ENCODE results near the gene TAF13. TPM values are rescaled to one million over a fixed set of nuclear protein-coding genes. Genes with fewer than 3 reads are reported as not detected.

The TAF13 gene
- total and polyA plus RNA-seq, 9 of the 15 experiments (the other 6 are each of a cell fraction or from before 2014, with no cell fraction given), result 14.9 to 77.2 (median 38.7) TPM

DNA sequence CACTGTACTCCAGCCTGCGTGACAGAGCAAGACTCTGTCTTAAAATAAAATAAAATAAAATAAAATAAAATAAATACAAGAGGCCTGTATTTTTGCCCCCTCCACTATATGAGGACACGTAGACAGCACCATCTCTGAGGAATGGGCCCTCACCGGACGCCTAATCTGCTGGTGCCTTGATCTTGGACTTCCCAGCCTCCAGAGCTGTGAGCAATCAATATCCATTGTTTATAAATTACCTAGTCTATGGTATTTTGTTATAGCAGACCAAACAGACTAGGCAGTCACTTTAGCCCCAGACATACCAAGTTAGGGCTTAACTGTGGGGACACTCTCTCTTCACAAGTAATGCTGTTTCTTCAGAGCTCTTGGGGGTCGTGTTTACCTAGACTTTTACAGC, 44.6 kb upstream of the TAF13 start (continued):
- no peak for TF ChIP-seq YY1 (IDR thresholded peaks at IDR 0.05; ENCODE audit: borderline replicate concordance in 1 of 3, control insufficient read depth in 1 of 3, extremely low read depth in 1 of 3, insufficient read depth in 3 of 3, insufficient read length in 1 of 3, insufficient replicate concordance in 2 of 3, low read depth in 1 of 3, low read length in 2 of 3)
- TF ChIP-seq ILF3 (IDR thresholded peaks at IDR 0.05; ENCODE audit: borderline replicate concordance), result no peak
- no peak for TF ChIP-seq MCM3 (IDR thresholded peaks at IDR 0.05)
- TF ChIP-seq, protein P1, sequence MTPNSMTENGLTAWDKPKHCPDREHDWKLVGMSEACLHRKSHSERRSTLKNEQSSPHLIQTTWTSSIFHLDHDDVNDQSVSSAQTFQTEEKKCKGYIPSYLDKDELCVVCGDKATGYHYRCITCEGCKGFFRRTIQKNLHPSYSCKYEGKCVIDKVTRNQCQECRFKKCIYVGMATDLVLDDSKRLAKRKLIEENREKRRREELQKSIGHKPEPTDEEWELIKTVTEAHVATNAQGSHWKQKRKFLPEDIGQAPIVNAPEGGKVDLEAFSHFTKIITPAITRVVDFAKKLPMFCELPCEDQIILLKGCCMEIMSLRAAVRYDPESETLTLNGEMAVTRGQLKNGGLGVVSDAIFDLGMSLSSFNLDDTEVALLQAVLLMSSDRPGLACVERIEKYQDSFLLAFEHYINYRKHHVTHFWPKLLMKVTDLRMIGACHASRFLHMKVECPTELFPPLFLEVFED (CRISPR knock-in tag; conservative IDR thresholded peaks at IDR 0.05), result no peak
- TF ChIP-seq ZNF143 (CRISPR knock-in tag; IDR thresholded peaks at IDR 0.05), result no peak
- no peak for TF ChIP-seq HDAC1 (IDR thresholded peaks at IDR 0.05)
- TF ChIP-seq KLF13 (tag; IDR thresholded peaks at IDR 0.05; ENCODE audit: borderline replicate concordance, low read depth), result no peak

- H3K36me3 ChIP-seq (ENCODE audit: control insufficient read depth, insufficient read depth, low read length), result no peaks in the 10 kb centered on the region
- H3K27me3 ChIP-seq (ENCODE audit: control insufficient read depth in 2 of 2, insufficient read depth in 2 of 2, low read length in 2 of 2), result peaks cover 0 to 6% of the 10 kb centered on the region in 2 experiments; a peak in 1 of 5 replicates
- in situ Hi-C loops (cut with MboI) (no loop called here), intact Hi-C loops (cut with micrococcal nuclease) (loop anchor here (10.0 kb wide), 3 partner anchors 147 to 1333 kb away; partner anchors contain the start of gene GPR61)
- H2AFZ ChIP-seq (ENCODE audit: low read depth, low read length), result no peak overlapping the region
- ATAC-seq (no peak), DNase-seq (ENCODE audit: extremely low read depth in 1 of 4, low spot score in 3 of 4) (no peak), FAIRE-seq (no peak)
- H3K27ac ChIP-seq (ENCODE audit: extremely low read depth, low read depth, low read length), result no peak overlapping the region
- H3K4me3 ChIP-seq, result no peak overlapping the region
- no TSS peak for BruUV-seq (replicated peaks)
- H3K9me3 ChIP-seq (replicated peaks; ENCODE audit: control insufficient read depth, insufficient read depth, low read depth, low read length), result no peaks in the 10 kb centered on the region
- H3K4me1 ChIP-seq (replicated peaks in 1 of 2; ENCODE audit: control insufficient read depth in 2 of 2, insufficient read depth in 2 of 2, low read length in 2 of 2), result peaks cover 2 to 11% of the 10 kb centered on the region in 2 experiments; a peak in 2 of 5 replicates
- ChIA-PET POLR2A (interaction anchor here (0.8 kb wide), 1 partner anchor 13 kb away, joined by 3 read pairs; no protein-coding TSS in a partner anchor), CTCF (ENCODE audit: low intra/inter-chr PET ratio) (no interaction called here)
- no peaks in the 10 kb centered on the region for H3K79me2 ChIP-seq (ENCODE audit: control insufficient read depth, insufficient read depth, low read length)
- no peaks in the 10 kb centered on the region for H4K20me1 ChIP-seq (replicated peaks; ENCODE audit: control insufficient read depth, insufficient read depth, low read length)
- TF ChIP-seq PHF20 (IDR thresholded peaks at IDR 0.05; ENCODE audit: partially characterized antibody), result no peak
- no peak for TF ChIP-seq CBX2 (IDR thresholded peaks at IDR 0.05; ENCODE audit: insufficient read depth, low read length, poor library complexity, severe bottlenecking)
- TF ChIP-seq ZNF655 (CRISPR knock-in tag; IDR thresholded peaks at IDR 0.05), result no peak
- TF ChIP-seq CHAMP1 (IDR thresholded peaks at IDR 0.05), result no peak
- WGBS (ENCODE audit: insufficient coverage, low coverage, missing lambda C conversion rate), result 47% methylated on average over 3 of the region's 3 CpGs
- H3K9ac ChIP-seq (ENCODE audit: insufficient read depth in 1 of 2, low read depth in 2 of 2, low read length in 2 of 2), result no peak overlapping the region
- no peaks in the 10 kb centered on the region for H3K9me1 ChIP-seq (ENCODE audit: control insufficient read depth, insufficient read depth, low read length)
- H3K4me2 ChIP-seq (ENCODE audit: insufficient read depth, low read length), result no peak overlapping the region
Observed at GRCh38 chr1:109118089-109118488, 42.3 kb upstream of the TAF13 start.
